HG02623 (cell line): ENCODE results near the gene SUSD3.

Source experiments
- ATAC-seq: cut with Tn5 transposase; IDR thresholded peaks from one replicate; pipeline ENCODE4 v1.9.1; 2021; ENCODE audit warnings: moderate library complexity; ENCODE audit not compliant: unreplicated experiment

The SUSD3 gene

DNA sequence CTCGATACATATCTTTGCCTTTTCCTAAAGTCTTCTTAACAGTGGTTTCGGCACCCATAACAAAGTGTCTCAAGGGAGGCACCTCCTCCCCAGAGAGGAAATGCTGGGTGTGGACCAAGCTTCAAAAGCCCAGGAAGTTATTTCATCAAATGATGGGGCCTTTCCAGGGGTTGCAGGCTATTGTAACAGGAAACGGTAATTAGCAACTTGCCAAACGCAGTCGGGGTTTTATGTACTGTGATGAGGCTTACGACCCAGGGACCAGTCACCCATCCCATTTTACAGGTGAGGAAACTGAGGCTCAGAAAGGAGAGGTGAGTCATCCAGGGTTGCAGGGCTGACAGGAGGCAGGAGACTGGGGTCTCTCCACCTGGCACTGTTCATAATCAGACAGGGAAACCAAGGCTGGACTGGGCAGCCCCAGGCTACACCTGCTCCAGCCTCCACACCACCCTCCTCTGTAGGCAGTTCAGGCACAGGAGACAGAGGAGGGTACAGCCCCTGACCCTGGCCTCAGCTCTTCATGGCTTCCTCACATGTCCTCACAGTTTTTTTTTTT, 30.0 kb upstream of the SUSD3 start:
- no peak for ATAC-seq

DNA sequence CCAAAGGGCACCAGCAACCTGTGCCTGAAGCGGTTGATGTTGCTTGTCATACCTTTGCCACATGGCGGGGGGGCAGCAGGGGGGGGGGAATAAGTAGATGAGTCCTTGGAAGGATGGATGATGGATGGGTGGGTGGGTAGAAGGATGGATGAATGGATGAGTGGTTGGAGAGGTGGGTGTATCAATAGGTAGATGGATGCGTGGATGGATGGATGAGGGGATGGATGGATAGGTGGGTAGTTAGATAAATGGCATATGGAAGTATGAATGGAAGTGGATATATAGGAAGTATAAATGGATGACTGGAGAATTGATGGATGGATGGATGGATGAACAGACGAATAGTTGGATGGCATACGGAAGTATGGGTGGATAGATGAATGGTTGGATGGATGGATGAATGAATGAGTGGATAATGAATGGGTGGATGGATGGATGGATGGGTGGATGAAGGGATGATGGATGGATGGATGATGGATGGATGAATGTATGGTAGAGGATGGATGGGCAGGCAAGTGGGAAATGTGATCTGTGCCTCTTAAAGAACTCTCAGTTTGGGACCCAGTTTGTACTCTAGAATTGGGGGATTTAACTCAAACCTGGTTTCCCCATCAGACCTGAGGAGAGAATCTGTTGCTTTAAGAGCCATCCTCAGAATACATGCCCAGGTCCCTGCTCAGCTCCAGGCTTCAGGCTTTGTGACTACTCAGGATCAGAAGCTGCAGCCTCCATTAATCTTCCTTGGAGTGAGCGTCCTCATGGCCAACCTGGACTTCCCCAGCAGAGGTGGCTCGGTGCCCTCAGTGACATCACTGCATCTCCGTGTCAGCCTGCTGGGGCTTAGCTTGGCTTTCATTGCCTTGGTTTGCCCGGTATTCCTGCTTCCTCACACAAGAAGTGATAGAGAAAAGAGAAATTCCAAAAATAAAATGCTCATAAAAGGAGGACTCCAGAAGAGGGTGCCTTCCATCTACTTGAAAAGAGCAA, 27.6 kb upstream of the SUSD3 start:
- no peak for ATAC-seq

DNA sequence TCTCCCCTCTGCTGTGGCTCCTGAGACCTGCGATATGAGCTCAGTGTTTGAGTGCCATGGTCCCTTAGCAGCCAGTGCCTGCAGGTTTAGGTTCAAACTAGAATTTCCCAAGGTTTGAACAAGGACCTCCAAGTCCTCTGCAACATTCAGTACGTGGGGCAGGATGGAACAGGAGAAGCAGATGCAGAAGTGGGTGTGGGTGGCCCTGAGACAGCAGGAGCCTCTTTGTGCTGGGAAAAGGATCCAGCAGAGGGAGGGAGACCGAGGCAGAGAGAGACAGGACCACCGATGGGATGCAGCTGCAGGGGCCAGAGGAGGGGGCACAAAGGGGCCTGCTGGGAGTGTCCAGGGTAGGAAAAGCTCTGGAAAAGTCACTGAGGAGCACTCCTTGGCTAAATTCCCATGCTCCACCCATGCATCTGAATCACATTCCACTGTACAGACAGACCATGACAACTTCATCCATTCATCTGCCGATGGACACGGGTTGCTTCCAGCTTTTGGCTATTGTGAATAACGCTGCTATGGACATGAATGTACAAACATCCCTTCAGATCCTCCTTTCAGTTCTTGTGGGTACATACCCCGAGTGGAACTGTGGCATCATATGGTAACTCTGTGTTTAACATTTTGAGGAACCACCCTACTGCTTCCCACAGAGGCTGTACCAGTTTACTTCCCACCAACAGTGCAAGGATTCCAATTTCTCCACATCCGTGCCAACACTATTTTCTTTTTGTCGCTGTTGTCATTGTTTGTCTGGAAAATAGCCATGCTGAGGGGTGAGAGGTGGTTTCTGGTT, 26.7 kb upstream of the SUSD3 start:
- no peak for ATAC-seq

DNA sequence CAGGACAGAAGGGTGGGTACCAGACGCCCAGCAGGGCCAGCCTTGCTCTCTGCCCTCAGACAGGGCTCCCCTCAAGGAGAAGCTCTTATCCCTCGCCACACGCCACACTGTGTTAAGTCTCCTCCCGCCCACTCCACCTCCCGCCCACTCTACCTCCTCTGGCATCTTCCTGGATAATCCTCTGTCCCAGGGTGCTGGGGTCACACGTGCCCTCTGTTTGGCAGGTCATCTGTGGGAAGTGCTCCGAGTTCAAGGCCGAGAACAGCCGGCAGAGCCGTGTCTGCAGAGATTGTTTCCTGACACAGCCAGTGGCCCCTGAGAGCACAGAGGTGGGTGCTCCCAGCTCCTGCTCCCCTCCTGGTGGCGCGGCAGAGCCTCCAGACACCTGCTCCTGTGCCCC, 26.0 kb upstream of the SUSD3 start:
- ATAC-seq, result no peak

DNA sequence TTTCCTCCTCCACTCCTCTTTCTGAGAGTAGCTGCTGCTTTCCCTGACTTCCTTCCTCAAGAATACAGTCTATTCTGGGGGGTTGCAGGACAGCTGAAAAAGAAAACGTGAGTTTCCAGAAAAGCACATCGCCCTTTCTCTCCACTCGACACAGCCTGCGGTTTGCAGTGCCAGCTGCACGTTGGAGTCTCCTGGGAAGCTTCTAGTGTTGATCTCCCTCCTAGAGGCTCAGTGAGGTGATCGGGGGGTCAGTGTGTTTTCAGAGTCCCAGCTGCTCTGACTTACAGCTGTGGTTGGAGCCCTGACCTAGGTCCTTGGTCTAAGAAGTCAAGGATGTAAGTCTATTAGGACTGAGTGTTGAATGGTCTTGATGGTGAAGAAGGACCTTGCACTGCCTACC, 25.0 kb upstream of the SUSD3 start:
- no peak for ATAC-seq

DNA sequence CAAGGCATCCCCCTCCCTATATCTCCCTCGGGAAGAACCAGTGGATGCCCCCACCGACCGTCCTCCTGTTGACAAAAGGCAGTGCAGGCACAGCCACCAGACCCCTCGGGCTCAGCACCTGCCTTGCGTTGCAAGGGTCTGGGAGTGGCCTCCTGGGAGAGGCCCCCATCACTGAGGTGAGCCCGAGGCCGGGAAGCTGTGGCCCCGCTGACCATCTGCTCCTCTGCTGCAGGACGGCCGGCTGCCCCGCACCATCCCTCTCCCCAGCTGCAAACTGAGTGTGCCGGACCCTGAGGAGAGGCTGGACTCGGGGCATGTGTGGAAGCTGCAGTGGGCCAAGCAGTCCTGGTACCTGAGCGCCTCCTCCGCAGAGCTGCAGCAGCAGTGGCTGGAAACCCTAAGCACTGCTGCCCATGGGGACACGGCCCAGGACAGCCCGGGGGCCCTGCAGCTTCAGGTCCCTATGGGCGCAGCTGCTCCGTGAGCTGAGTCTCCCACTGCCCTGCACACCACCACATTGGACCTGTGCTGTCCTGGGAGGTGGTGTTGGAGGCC, 23.3 kb upstream of the SUSD3 start:
- no peak for ATAC-seq

DNA sequence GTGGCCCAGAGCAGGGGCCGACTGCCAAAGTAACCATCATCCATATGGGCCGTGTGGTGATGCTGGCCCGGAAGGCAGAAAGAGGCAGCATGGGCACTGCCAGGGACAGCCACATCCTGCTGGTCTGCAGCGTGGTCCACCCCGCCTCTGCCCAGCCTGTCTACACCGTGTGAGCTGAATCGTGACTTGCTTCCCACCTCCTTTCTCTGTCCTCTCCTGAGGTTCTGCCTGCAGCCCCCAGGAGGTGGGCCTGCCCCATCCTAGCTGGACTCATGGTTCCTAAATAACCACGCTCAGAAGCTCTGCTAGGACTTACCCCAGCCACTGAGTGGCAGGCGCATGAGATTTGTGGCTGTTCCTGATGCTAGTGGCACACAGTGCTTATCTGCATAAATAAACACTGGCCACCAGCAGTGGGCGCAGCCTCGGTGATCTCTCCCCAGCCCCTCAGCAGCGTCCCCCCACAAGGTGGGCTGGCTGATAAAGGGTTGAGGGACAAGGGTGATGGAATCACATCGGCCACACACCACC, 22.6 kb upstream of the SUSD3 start:
- no peak for ATAC-seq

DNA sequence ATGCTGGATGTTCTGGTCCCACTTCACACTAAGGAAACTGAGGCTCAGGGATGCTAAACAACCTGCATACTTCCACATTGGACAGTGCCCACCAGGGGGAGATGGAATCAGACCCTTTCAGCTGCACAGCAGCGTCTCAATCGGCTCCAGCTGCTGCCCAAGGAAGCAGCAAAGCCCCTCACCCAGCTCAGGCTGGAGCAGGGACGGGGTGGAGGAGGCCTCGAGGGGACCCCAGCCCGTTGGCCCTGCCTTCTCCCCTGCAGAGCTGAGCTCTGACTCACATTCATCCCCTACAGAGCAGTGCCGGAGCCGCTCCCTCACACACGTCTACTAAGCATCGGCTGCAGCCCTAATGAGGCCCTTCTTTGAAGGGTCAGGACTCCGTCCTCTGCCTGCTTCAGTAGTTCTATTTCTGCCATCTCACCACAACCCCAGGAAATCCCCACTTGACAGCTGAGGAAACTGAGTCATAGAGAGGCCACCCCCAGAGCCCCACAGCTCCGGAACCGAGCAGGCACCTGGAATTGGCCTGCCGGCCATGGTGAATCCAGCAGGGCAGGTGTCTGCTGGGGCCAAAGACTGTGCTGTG, 21.5 kb upstream of the SUSD3 start:
- no peak for ATAC-seq

DNA sequence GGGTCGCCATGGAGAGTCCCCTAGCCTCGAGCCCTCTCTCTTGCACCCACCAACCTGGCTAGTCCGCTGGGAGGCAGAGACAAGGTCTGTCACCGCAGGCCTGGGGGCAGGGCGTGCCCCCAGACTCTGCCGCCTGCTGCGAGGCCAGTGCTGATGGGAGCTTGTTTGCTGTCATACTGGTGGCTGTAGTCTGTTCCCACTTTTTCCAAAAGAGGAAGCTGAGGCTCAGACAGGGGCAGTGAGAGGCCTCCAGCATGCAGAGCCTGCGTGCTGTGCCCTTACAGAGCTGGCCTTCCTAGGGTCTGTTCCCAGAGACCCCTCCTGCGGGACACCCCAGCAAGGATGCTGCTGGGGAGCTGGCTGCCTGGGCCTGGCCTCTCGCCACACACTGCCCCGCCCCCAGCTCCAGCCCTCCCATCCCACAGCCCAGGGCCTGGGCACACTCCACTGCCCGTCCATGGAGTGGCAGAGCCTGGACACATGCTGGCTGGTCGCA, 21.0 kb upstream of the SUSD3 start:
- no peak for ATAC-seq

DNA sequence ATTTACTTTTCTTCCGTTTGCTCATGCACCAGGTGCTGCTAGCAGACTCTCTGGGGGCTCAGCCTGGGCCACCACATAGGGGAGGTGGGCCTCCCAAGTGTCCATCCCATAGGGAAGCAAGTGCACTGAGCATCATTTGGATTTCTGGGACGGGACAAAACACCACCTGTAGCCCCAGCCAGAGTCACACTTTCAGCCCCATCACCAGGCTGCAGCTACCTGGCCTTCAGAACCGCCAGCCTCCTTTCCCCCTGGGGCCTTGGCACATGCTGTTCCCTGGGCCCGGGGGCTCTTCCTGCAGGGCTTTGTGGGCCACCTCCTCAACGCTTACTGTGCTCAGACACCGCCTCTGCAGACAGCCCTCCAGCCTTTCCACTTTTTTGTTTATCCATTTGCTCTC, 19.6 kb upstream of the SUSD3 start:
- ATAC-seq, result no peak

DNA sequence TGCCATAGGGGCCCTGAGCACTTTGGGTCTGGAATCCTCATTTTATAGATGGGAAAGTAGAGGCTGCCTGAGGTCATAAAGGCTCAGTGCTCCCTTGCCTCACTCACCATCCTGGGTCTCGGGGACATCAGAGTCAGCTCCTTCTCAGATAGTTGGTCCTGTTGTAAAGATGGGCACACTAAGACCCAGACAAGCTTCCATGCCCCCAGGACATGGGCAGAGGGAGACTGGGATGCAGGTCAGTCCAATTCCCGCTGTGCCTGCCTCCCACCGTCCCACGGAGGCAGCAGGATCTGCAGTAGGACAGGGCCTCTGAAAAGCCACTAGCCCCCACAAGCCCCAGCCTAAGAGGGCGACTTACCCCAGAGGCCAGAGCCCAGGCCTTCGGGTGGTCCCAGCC, 19.0 kb upstream of the SUSD3 start:
- ATAC-seq, result no peak

DNA sequence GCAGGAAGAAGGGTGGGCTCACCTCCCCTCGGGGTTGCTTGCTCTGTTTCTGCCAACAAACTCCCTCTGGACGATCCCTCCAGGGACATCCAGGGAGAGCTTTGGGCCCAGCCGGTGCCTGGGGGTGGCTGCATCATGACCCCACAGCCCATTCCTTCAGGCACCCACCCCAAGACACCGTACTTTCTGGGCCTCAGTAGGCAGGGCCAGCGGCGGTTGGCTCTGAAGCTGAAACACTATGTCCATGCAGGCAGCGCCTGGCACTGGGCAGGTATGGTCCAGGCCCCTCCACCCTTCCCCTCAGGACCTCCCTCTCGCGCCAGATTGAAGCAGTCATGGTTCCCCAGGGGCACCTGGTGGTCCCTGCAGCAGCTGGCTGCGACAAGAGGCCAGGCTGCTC, 18.5 kb upstream of the SUSD3 start:
- ATAC-seq, result no peak

DNA sequence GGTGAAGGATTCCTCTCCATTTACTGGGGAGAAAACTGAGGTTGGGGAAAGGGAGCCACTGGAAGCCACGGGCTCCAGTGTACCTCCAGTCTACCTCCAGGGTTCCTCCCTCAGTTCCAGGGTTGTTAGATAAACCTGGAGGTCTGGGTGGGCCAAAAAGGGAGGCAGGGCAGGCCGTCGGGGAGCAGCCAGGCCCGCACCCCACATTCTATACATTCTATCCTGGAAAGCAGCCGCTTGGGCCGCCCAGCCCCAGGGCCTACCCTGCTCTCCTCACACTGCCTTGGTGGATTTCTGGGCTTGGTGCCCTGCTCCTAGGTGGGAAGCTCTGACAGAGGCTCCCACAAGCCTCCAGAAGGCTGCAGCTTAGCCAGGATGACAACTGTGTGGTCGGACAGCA, 18.1 kb upstream of the SUSD3 start:
- ATAC-seq, result no peak

DNA sequence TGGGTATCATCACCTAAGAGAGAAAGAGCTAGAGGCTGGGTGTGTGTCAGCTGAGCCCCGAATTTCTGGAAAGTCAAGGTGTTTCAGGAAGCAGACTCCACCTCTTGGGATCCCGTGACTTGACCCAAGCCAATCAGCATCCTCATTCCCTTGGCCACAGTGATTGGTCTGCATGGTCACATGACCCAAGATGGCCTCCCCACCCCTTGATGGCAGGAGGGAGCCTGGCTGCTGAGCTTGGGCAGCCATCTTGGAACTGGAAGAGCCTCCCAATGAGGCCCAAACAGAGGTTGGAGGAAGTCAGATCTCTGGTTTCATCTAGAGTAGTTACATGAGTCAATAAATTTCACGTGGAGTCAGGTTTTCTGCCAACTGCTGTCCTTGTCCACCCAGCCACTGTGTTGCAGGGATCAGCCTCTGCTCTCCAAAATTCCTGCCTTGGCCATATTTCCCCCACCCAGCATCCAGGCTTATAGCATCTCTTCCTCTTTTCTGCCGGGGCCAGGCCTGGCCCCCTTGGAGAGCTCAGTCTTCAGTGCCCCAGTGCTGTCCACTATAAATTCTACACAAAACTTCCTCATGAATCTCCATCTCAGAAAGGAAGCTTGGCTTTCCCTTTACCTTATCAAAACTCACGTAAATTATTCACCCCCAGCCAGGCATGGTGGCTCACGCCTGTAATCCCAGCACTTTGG, 17.2 kb upstream of the SUSD3 start:
- no peak for ATAC-seq

DNA sequence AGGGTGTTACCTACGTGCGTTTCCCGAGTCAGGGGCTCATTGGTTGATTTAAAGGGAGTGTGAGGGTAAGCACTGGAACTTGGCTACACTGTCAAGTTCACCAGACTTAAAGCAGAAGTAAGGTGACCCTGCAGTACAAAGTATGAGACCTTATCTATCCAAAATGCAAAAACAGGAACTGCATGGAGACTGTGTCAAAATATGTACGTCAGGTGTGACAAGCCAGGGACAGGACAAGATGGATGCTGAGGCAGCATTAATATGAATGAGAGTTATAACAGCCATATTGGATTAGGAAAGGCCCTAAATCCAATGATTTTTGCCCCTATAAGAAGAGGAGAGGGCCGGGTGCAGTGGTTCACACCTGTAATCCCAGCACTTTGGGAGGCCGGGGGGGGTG, 15.4 kb upstream of the SUSD3 start:
- no peak for ATAC-seq

DNA sequence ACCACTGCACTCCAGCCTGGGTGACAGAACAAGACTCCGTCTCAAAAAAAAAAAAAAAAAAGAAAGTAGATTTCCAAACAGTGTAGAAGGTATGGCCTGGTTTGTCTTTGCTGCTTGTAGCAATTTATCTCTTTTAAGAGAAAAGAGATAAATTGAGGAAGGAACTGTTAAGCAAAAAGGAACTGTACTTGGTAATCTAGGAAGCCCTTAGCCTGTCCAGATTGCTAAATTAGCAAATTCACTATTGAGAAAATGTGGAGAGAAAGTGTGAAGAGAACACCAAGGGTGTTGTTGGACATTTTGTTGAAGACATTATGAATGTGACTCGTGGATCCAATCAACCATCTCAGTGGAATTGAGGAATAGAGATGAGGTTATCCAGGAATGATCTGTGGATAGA, 13.0 kb upstream of the SUSD3 start:
- ATAC-seq, result no peak

DNA sequence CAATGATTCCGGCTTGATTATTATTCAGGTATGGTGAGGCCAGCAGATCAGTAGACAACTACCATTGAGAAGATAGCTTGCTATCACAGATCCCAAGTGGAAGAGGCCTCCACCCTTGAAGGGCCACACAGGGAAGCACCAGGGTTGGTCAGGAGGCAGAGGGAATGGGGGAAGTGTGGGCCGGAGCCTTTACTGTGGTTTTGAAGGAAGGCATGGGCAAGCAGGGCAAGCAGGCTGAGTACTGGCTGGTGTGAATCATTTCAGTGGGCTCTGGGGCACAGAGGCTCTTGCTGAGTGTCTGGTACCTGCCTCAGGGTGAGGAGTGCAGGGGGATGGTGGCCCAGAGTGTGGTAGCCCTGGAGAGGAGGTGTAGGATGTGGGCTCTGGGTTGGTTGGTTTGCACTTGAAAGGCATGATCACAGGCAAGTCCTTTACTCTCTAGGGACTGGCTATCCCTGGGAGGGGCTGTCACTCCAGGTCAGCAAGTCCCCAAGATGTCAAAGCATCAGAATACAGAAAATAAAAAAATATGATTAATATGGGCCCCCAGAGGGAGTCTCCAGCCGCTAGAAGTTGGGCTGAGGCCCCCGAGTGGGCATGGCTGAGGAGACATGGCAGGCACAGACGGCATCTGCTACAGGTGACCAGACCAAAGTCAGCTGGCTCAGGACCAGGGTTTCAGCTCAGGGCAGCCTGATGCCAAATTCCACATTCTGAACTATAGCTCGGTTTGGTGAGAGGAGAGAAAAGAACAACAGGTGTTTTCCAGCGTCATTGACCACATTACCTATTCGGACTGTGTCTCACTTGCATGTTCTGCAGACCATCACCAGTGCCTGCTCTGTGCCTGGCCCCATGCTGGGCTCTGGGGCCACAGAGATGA, 9.7 kb upstream of the SUSD3 start:
- no peak for ATAC-seq

DNA sequence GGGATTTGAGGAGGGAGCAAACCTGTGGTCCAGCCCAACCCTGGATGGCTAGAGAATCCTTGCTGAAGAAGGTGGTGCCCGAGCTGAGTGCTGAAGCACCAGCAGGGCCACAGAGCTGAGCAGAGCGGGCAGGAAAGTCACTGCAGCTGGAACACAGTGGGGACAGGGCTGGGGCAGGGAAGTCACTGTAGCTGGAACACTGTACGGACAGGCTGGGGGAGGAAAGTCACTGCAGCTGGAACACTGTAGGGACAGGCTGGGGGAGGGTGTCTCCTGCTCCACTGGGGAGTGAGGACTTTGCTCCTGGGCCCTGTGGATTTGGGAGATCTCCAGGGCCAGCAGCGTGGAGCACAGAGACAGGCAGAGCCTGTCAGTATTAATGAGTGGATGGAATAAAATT, 9.0 kb upstream of the SUSD3 start:
- ATAC-seq, result no peak

DNA sequence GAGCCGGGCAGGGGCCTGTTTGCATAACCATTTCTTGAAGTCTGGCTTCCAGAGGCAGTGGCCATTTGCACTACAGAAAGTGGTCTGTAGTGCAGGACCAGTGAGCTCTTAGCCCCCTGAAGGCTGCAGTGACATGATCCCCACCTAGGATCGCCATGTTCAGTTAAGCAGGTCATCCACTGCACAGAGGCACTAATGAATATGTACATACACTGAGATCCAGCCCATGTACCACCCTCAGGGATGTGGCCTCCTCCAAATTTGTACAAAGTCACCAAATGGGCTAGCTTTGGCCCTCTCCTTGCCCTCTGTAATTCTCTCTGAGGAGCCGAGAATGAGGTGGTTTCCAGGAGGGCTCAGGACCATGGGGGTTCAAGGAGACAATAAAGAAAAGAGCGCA, 8.3 kb upstream of the SUSD3 start:
- no peak for ATAC-seq
